Glutamatergic neuron (in vitro differentiated cells): ENCODE data around the gene CD40LG. TPM values are rescaled to one million over a fixed set of nuclear protein-coding genes. Genes with fewer than 3 reads are reported as not detected.

Source experiments
- DNase-seq: peaks from one replicate; pipeline ENCODE4 v3.0.0; 2022
- H3K27ac Mint-ChIP-seq: one replicate; pipeline ENCODE4 v1.8.0; 2020; ENCODE audit warnings: mild to moderate bottlenecking, mixed read lengths, inconsistent platforms; ENCODE audit not compliant: unreplicated experiment
- H3K27me3 Mint-ChIP-seq: one replicate; pipeline ENCODE4 v1.8.0; 2020; ENCODE audit warnings: mild to moderate bottlenecking, moderate library complexity, mixed read lengths, inconsistent platforms; ENCODE audit not compliant: unreplicated experiment
- H3K36me3 Mint-ChIP-seq: one replicate; pipeline ENCODE4 v1.8.0; 2020; ENCODE audit warnings: mild to moderate bottlenecking, mixed read lengths, inconsistent platforms; ENCODE audit not compliant: unreplicated experiment
- H3K4me1 Mint-ChIP-seq: one replicate; pipeline ENCODE4 v1.8.0; 2020; ENCODE audit warnings: mild to moderate bottlenecking, low read depth, mixed read lengths, inconsistent platforms; ENCODE audit not compliant: unreplicated experiment
- H3K4me3 Mint-ChIP-seq: one replicate; pipeline ENCODE4 v1.8.0; 2020; ENCODE audit warnings: mild to moderate bottlenecking, mixed read lengths, inconsistent platforms; ENCODE audit not compliant: unreplicated experiment
- H3K9me3 Mint-ChIP-seq: one replicate; pipeline ENCODE4 v1.8.0; 2020; ENCODE audit warnings: mild to moderate bottlenecking, moderate library complexity, mixed read lengths, inconsistent platforms; ENCODE audit not compliant: unreplicated experiment
- total RNA-seq: library from RNA; stranded (reverse); fragmentation: NEBNext Ultra II Directional; extraction: Animal tissue kit (Norgen Biotek cat#: 25700); gene quantifications from one replicate; pipeline ENCODE4 v1.2.1, GENCODE V29; 2021; ENCODE audit not compliant: unreplicated experiment
- TF ChIP-seq, protein P1 (sequence below): fragments of 200-600 bp; sonication (generic); IDR thresholded peaks from one replicate; pipeline ENCODE4 v1.5.0; 2021; ENCODE audit not compliant: partially characterized antibody, unreplicated experiment

Gene CD40LG
- total RNA-seq, 1 donor from 2014 or later = not detected

- H3K4me1 Mint-ChIP-seq = peaks cover 2% of the 10 kb centered on the region
- H3K9me3 Mint-ChIP-seq = peaks cover 5% of the 10 kb centered on the region
- TF ChIP-seq, protein P1, sequence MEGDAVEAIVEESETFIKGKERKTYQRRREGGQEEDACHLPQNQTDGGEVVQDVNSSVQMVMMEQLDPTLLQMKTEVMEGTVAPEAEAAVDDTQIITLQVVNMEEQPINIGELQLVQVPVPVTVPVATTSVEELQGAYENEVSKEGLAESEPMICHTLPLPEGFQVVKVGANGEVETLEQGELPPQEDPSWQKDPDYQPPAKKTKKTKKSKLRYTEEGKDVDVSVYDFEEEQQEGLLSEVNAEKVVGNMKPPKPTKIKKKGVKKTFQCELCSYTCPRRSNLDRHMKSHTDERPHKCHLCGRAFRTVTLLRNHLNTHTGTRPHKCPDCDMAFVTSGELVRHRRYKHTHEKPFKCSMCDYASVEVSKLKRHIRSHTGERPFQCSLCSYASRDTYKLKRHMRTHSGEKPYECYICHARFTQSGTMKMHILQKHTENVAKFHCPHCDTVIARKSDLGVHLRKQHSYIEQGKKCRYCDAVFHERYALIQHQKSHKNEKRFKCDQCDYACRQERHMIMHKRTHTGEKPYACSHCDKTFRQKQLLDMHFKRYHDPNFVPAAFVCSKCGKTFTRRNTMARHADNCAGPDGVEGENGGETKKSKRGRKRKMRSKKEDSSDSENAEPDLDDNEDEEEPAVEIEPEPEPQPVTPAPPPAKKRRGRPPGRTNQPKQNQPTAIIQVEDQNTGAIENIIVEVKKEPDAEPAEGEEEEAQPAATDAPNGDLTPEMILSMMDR = no peak
- H3K36me3 Mint-ChIP-seq = peaks cover 11% of the 10 kb centered on the region
- DNase-seq = no peak
- H3K27me3 Mint-ChIP-seq = no peaks in the 10 kb centered on the region
- no peak overlapping the region for H3K27ac Mint-ChIP-seq
- H3K4me3 Mint-ChIP-seq = no peak overlapping the region
Measured at GRCh38 chrX:136665258-136665900, 17.4 kb downstream of the CD40LG start.

GRCh38 chrX:136666088-136666487 lies 18.1 kb downstream of the CD40LG start:
- TF ChIP-seq, protein P1 = no peak
- Mint-ChIP-seq H3K9me3 (peaks cover 5% of the 10 kb centered on the region), H3K27ac (no peak overlapping the region), H3K4me1 (peaks cover 2% of the 10 kb centered on the region), H3K36me3 (peaks cover 11% of the 10 kb centered on the region), H3K27me3 (no peaks in the 10 kb centered on the region), H3K4me3 (no peak overlapping the region)
- DNase-seq = no peak

DNA sequence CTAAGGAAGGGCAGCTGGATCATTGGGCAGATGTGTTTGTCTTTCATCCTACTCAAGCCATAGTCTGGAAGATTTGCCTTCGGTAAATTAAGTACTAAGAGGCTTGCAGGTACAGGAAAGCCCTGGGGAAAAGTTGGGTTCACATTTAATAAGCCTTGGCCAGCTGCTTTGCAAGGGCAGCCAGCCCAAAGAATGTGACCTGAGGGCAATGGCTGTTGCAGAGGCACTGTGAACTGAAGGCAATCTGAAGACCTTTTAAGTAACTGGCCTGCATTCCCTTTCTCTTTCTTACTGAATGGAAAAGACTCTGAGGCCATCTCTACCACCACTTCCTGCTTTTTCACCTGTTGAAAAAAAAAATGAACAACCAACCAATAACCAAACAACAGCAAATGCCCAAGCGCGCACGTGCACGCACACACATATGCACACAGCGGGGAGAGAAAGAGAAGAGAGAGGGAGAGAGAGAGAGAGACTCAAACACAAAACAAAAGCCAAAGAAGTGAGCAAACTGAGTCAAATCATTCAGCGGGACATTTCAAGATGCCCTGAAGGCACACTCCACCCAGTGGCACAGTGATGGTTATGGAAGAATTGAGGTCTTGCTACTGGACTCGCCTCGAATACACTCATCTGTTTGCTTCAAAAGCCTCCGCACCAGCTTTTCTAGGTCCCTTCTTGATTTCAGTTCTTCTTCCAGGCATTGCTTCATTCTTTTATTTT lies 19.6 kb downstream of the CD40LG start:
- H3K36me3 Mint-ChIP-seq = peaks cover 11% of the 10 kb centered on the region
- TF ChIP-seq, protein P1 = no peak
- H3K27ac Mint-ChIP-seq = no peak overlapping the region
- H3K9me3 Mint-ChIP-seq = peaks cover 5% of the 10 kb centered on the region
- H3K4me1 Mint-ChIP-seq = peaks cover 2% of the 10 kb centered on the region
- no peaks in the 10 kb centered on the region for H3K27me3 Mint-ChIP-seq
- DNase-seq = no peak
- H3K4me3 Mint-ChIP-seq = no peak overlapping the region

DNA sequence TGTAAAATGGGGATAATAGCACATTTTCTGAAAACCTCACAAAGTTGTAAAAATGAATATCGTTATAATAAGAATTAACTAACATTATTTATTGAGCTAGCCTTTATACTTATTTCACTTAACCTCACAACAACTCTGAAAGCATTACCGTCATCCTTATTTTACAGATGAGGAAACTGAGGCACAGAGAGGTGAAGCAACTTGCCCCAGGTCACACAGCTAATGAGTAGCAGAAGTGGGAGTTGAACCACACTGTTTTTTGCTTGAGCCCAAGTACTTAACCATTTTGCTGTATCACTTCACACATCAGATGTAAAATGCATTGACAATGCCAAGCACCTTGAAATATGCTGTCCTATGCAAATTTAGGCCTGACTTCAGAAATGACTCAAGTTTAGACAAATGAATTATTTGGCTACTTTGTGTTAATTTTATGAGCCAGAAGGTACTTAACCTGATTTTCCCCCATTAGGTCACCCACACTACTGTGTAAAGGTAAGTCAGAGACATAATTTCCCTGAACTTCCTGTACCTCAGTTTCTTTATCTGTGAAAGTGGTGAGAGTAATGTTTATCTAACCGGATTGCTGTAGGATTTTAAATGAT lies 23.1 kb downstream of the CD40LG start:
- peaks cover 1% of the 10 kb centered on the region for H3K9me3 Mint-ChIP-seq
- DNase-seq = no peak
- peaks cover 2% of the 10 kb centered on the region for H3K4me1 Mint-ChIP-seq
- no peak overlapping the region for H3K4me3 Mint-ChIP-seq
- TF ChIP-seq, protein P1 = no peak
- peaks cover 3% of the 10 kb centered on the region for H3K27me3 Mint-ChIP-seq
- H3K36me3 Mint-ChIP-seq = peaks cover 5% of the 10 kb centered on the region
- no peak overlapping the region for H3K27ac Mint-ChIP-seq
